Transverse colon (tissue), 3 donors: ENCODE measurements around the gene MTHFD1L.

Experiments used
- EP300 ChIP-seq: sonication (generic); formaldehyde crosslinking; IDR thresholded peaks from one replicate; pipeline ENCODE4 v1.6.1; 2017; ENCODE audit warnings: antibody characterized with exemption, low read depth
- POLR2A ChIP-seq: fragments of 450-650 bp; IDR thresholded peaks from one replicate; pipeline ENCODE4 v1.6.1; 2016; ENCODE audit warnings: antibody characterized with exemption, mild to moderate bottlenecking, moderate library complexity
- TF ChIP-seq, protein P1 (sequence below), 5 experiments: fragments of 200-600 bp in 3 of 5; fragments of 450-650 bp in 2 of 5; sonication (generic) in 3 of 5; IDR thresholded peaks; 1 replicate in 2 of 5; 2 replicates in 3 of 5; pipeline ENCODE4 v1.5.1; 2016 to 2017; ENCODE audit warnings: antibody characterized with exemption in 5 of 5, inconsistent platforms in 3 of 5, mild to moderate bottlenecking in 2 of 5, moderate library complexity in 1 of 5

DNA sequence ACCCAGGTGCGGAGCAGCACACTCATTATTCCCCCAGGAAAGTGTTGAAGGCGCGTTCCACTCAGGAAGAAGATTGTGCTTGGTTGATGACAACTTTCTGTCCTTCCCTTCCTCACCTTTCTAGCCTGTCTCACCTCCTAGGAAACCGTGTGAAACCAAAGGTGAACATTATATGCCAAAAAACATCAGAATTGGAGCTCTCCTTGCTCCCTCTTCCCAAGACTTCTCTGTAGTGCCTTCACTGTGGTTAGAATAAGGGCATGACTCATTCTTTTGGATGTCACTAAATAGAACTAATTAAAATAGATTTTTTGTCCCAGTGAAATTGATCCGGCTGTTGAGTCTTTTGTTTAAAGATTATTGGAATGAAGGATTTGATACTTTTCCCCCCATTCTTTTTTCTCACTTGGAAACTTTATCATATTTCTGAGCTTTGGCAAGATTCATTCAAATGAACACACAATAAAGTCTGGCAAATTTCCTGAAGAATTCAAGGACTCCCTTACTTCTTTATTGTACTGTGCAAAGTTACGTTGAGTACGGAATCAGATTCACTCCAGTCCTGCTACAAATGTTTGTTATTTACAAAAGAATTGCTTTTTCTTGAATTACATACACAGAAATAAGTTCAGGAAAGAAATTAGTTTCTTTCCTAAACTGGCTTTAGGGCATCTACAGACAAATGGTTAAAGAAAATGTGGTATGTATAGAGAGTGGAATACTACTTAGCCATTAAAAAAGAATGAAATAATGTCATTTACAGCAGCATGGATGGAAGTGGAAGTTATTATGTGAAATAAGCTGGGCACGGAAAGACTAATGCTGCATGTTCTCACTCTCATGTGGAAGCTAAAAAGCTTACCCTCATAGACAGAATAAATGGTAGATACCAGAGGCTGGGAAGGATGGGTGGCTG lies 231.4 kb downstream of the MTHFD1L start:
- TF ChIP-seq, protein P1, sequence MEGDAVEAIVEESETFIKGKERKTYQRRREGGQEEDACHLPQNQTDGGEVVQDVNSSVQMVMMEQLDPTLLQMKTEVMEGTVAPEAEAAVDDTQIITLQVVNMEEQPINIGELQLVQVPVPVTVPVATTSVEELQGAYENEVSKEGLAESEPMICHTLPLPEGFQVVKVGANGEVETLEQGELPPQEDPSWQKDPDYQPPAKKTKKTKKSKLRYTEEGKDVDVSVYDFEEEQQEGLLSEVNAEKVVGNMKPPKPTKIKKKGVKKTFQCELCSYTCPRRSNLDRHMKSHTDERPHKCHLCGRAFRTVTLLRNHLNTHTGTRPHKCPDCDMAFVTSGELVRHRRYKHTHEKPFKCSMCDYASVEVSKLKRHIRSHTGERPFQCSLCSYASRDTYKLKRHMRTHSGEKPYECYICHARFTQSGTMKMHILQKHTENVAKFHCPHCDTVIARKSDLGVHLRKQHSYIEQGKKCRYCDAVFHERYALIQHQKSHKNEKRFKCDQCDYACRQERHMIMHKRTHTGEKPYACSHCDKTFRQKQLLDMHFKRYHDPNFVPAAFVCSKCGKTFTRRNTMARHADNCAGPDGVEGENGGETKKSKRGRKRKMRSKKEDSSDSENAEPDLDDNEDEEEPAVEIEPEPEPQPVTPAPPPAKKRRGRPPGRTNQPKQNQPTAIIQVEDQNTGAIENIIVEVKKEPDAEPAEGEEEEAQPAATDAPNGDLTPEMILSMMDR (IDR thresholded peaks at IDR 0.05): no peak
- no peak for TF ChIP-seq POLR2A
- TF ChIP-seq EP300: no peak
